Measurements from ENCODE around the gene CCDC73. TPM values are rescaled to one million over a fixed set of nuclear protein-coding genes. Genes with fewer than 3 reads are reported as not detected.

The CCDC73 gene
- total RNA-seq, 1 experiment from 2014 or later: 0.04 TPM

DNA sequence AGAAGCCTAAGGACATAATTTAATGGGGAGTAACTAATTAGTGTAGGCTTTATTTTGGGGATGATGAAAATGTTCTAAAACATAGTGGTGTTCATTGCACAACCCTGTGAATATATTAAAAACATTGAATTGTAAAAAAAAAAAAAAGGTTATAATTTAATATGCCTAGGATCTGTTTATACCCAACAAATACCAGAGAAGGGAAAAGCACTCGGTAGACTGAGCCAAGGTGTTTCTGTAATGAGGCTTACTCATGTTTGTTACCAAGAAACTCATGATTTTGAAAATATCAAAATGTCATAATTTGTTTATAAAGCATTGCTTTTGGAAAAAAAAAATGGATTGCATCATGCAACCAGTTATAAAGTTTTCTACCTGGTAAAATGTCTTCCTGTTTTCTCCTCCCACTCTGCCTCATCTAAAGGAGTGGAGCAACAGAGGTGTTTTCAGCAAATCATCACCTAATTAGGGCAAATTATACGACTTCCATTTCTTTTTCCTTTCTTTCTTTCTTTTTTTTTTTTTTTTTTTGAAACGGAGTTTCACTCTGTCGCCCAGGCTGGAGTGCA, 225.1 kb downstream of the CCDC73 start:
- H3K79me2 ChIP-seq (ENCODE audit: low read length): no peaks in the 10 kb centered on the region
- H3K4me2 ChIP-seq (ENCODE audit: low read length): no peak overlapping the region
- H4K20me1 ChIP-seq (ENCODE audit: low read length): no peaks in the 10 kb centered on the region
- ChIA-PET POLR2A (ENCODE audit: unreplicated experiment) (no interaction called here), CTCF (no interaction called here)
- no peak overlapping the region for H3K9ac ChIP-seq (ENCODE audit: low read length)
- no peak overlapping the region for H3K4me3 ChIP-seq (ENCODE audit: low read length)
- H3K36me3 ChIP-seq (ENCODE audit: low read depth, low read length): no peaks in the 10 kb centered on the region
- H3K27me3 ChIP-seq (ENCODE audit: low read length): no peaks in the 10 kb centered on the region
- no peak overlapping the region for H2AFZ ChIP-seq (ENCODE audit: low read length)
- no peaks in the 10 kb centered on the region for H3F3A ChIP-seq (ENCODE audit: low read length, unreplicated experiment)
- H3K9me2 ChIP-seq (replicated peaks; ENCODE audit: low read length): no peaks in the 10 kb centered on the region
- H3K9me3 ChIP-seq (ENCODE audit: low read length): no peaks in the 10 kb centered on the region
- no peak overlapping the region for H3K27ac ChIP-seq (ENCODE audit: low read length)
- ATAC-seq (no peak), DNase-seq (no peak)
- no TSS peak for BruUV-seq (replicated peaks)
- TF ChIP-seq EZH2phosphoT487 (IDR thresholded peaks at IDR 0.05; ENCODE audit: borderline replicate concordance, low read length): no peak
- no peak for TF ChIP-seq EZH2 (IDR thresholded peaks at IDR 0.05; ENCODE audit: low read length, unreplicated experiment)
- TF ChIP-seq CTCF (conservative IDR thresholded peaks at IDR 0.05; ENCODE audit: low read depth, low read length): no peak
- H3K4me1 ChIP-seq (ENCODE audit: insufficient read depth, low read length): no peaks in the 10 kb centered on the region
- intact Hi-C loops (cut with micrococcal nuclease): no loop called here

DNA sequence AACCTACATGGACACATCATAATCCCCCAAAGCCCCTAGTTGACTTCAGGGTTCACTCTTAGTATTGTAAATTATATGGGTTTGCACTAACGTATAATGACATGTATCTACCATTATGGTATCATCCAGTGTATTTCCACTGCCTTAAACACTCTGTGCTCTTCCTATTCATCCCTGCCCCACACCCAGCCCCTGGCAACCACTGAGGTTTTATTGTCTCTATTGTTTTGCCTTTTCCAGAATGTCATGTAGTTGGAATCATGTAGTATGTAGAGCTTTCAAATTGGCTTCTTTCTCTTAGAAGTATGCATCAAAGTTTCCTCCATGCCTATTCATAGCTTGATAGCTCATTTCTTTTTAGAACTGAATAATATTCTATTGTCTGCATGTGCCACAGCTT, 227.3 kb downstream of the CCDC73 start:
- Histone ChIP-seq H3K4me3 (ENCODE audit: low read length) (no peak overlapping the region), H3K9ac (ENCODE audit: low read length) (no peak overlapping the region), H2AFZ (ENCODE audit: low read length) (no peak overlapping the region), H3K79me2 (ENCODE audit: low read length) (no peaks in the 10 kb centered on the region), H3K27me3 (ENCODE audit: low read length) (no peaks in the 10 kb centered on the region), H4K20me1 (ENCODE audit: low read length) (no peaks in the 10 kb centered on the region), H3K9me2 (replicated peaks; ENCODE audit: low read length) (no peaks in the 10 kb centered on the region), H3K9me3 (ENCODE audit: low read length) (no peaks in the 10 kb centered on the region), H3K36me3 (ENCODE audit: low read depth, low read length) (no peaks in the 10 kb centered on the region), H3K27ac (ENCODE audit: low read length) (no peak overlapping the region), H3F3A (ENCODE audit: low read length, unreplicated experiment) (no peaks in the 10 kb centered on the region), H3K4me1 (ENCODE audit: insufficient read depth, low read length) (no peaks in the 10 kb centered on the region), H3K4me2 (ENCODE audit: low read length) (no peak overlapping the region)
- no TSS peak for BruUV-seq (replicated peaks)
- ATAC-seq (no peak), DNase-seq (no peak)
- POLR2A ChIA-PET (ENCODE audit: unreplicated experiment): no interaction called here
- CTCF ChIA-PET: no interaction called here
- intact Hi-C loops (cut with micrococcal nuclease): no loop called here
- TF ChIP-seq EZH2 (IDR thresholded peaks at IDR 0.05; ENCODE audit: low read length, unreplicated experiment) (no peak), EZH2phosphoT487 (IDR thresholded peaks at IDR 0.05; ENCODE audit: borderline replicate concordance, low read length) (no peak), CTCF (conservative IDR thresholded peaks at IDR 0.05; ENCODE audit: low read depth, low read length) (no peak)

DNA sequence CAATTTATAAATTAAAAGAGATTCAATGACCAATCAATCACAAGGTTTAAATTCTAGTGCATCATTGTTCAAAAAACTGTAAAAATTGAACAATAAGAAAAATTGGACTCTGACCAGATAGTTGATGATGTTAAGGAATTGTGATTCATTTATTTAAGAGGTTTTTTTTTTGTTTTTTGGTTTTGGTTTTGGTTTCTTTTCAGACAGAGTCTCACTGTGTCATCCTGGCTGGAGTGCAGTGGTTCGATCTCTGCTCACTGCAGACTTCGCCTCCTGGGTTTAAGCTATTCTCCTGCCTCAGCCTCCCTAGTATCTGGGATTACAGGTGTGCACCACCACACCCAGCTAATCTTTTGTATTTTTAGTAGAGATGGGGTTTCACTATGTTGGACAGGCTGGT, 227.9 kb downstream of the CCDC73 start:
- ChIA-PET CTCF (no interaction called here), POLR2A (ENCODE audit: unreplicated experiment) (no interaction called here)
- no peaks in the 10 kb centered on the region for H3K9me2 ChIP-seq (replicated peaks; ENCODE audit: low read length)
- H3K36me3 ChIP-seq (ENCODE audit: low read depth, low read length): no peaks in the 10 kb centered on the region
- no peaks in the 10 kb centered on the region for H3K27me3 ChIP-seq (ENCODE audit: low read length)
- BruUV-seq (replicated peaks): no TSS peak
- no peak for TF ChIP-seq CTCF (conservative IDR thresholded peaks at IDR 0.05; ENCODE audit: low read depth, low read length)
- TF ChIP-seq EZH2 (IDR thresholded peaks at IDR 0.05; ENCODE audit: low read length, unreplicated experiment): no peak
- TF ChIP-seq EZH2phosphoT487 (IDR thresholded peaks at IDR 0.05; ENCODE audit: borderline replicate concordance, low read length): no peak
- no peak overlapping the region for H2AFZ ChIP-seq (ENCODE audit: low read length)
- H3K4me3 ChIP-seq (ENCODE audit: low read length): no peak overlapping the region
- no peaks in the 10 kb centered on the region for H3K79me2 ChIP-seq (ENCODE audit: low read length)
- no peaks in the 10 kb centered on the region for H3F3A ChIP-seq (ENCODE audit: low read length, unreplicated experiment)
- DNase-seq (no peak), ATAC-seq (no peak)
- H3K4me1 ChIP-seq (ENCODE audit: insufficient read depth, low read length): no peaks in the 10 kb centered on the region
- intact Hi-C loops (cut with micrococcal nuclease): no loop called here
- no peak overlapping the region for H3K27ac ChIP-seq (ENCODE audit: low read length)
- no peaks in the 10 kb centered on the region for H3K9me3 ChIP-seq (ENCODE audit: low read length)
- no peak overlapping the region for H3K9ac ChIP-seq (ENCODE audit: low read length)
- H3K4me2 ChIP-seq (ENCODE audit: low read length): no peak overlapping the region
- H4K20me1 ChIP-seq (ENCODE audit: low read length): no peaks in the 10 kb centered on the region
